IPS-15b (cell line): ENCODE results near the gene KRTAP3-1.
"Not testable (repeated sequence)": the region's sequence is repeated elsewhere in the genome, so short reads cannot be mapped to it uniquely, and the experiment has no call there.

Experiments used
- H3K27me3 ChIP-seq: one replicate; pipeline ENCODE4 v1.6.1; 2013; ENCODE audit warnings: low read length; ENCODE audit not compliant: control insufficient read depth, insufficient read depth
- H3K36me3 ChIP-seq: one replicate; pipeline ENCODE4 v1.6.1; 2013; ENCODE audit warnings: low read length; ENCODE audit not compliant: control insufficient read depth, insufficient read depth
- H3K4me1 ChIP-seq: one replicate; pipeline ENCODE4 v1.6.1; 2013; ENCODE audit warnings: mild to moderate bottlenecking, low read length; ENCODE audit not compliant: control insufficient read depth, insufficient read depth
- H3K4me3 ChIP-seq: one replicate; pipeline ENCODE4 v1.5.1; 2013; ENCODE audit warnings: low read depth, low read length
- H3K9ac ChIP-seq: one replicate; pipeline ENCODE4 v1.6.1; 2013; ENCODE audit warnings: low read depth, mild to moderate bottlenecking, low read length
- H3K9me3 ChIP-seq: one replicate; pipeline ENCODE4 v1.6.1; 2013; ENCODE audit warnings: mild to moderate bottlenecking, low read length; ENCODE audit not compliant: control insufficient read depth, insufficient read depth

Gene KRTAP3-1

DNA sequence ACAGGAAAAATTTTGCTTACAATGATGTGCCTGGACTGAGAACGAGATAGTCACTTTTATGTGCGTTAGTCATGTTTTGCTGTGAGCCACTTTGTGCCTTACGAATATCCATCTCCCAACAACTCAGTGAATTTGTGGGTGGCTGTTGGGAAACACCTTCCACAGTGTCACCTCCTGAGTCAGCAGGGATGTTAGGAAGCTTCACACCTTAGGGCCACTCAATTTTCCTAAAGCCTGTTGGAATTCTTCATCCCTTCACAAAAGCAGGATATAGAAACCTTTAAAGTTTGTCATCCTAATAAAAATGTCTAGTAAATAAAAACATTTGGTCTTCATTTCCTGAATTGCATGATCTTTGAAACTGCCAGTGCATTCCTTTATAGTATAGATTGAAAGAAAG is 4.3 kb upstream of the KRTAP3-1 start:
- H3K9ac ChIP-seq: no peak overlapping the region
- H3K36me3 ChIP-seq: no peaks in the 10 kb centered on the region
- H3K27me3 ChIP-seq: no peaks in the 10 kb centered on the region
- H3K4me1 ChIP-seq: peaks cover 2% of the 10 kb centered on the region
- H3K9me3 ChIP-seq: no peaks in the 10 kb centered on the region
- no peak overlapping the region for H3K4me3 ChIP-seq

DNA sequence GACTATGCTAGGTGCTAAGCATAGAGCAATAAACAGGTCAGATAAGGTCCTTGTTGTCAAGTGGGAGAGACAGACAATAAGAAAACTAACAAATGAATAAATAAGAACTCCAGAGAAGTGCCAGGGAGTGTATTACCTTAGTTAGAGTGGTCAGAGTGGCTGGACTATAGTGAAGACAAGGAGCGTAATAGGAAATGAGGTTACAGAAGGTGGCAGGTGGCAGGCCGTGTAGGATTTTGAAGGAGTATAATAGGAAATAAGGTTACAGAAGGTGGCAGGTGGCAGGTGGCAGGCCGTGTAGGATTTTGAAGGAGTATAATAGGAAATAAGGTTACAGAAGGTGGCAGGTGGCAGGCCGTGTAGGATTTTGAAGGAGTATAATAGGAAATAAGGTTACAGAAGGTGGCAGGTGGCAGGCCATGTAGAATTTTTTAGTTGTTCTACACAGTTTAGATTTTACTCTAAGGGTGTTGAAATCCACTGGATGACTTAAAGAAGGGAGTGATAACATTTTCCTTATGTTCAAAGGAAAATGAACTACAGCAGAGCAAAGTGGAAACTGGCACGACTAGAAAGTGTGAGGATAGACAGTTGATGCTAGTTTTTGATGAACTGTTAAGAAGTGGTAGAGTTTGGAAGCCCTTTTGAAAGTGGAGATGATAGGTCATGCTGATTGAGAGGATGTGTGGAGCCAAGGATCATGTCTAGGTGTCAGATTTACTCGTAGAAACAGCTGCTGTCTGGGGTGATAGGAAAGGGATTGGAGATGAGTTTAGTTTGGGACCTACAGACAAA is 3.6 kb upstream of the KRTAP3-1 start:
- H3K27me3 ChIP-seq: no peaks in the 10 kb centered on the region
- peaks cover 2% of the 10 kb centered on the region for H3K4me1 ChIP-seq
- H3K36me3 ChIP-seq: no peaks in the 10 kb centered on the region
- H3K9me3 ChIP-seq: no peaks in the 10 kb centered on the region
- no peak overlapping the region for H3K4me3 ChIP-seq
- H3K9ac ChIP-seq: no peak overlapping the region

DNA sequence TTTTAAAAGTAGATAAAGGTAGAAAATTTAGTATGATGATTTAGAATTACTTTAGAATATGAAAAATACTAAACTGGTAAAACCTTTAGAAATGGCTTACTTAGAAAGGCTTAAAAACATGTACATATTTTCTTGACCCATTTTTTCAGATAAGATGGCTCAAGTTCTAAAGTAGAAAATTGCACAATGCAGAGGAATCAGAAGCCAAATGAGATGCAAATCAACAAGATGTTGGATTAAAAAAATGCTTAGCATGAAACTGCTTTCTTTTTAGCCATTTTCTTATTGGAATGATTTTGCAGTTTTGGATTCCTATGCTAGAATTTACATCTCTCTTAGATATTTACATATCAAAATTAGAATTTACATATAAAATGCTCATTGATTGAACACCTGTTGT is 1.5 kb upstream of the KRTAP3-1 start:
- H3K9ac ChIP-seq: no peak overlapping the region
- H3K4me3 ChIP-seq: no peak overlapping the region
- H3K9me3 ChIP-seq: no peaks in the 10 kb centered on the region
- H3K4me1 ChIP-seq: peaks cover 2% of the 10 kb centered on the region
- H3K36me3 ChIP-seq: no peaks in the 10 kb centered on the region
- H3K27me3 ChIP-seq: no peaks in the 10 kb centered on the region

DNA sequence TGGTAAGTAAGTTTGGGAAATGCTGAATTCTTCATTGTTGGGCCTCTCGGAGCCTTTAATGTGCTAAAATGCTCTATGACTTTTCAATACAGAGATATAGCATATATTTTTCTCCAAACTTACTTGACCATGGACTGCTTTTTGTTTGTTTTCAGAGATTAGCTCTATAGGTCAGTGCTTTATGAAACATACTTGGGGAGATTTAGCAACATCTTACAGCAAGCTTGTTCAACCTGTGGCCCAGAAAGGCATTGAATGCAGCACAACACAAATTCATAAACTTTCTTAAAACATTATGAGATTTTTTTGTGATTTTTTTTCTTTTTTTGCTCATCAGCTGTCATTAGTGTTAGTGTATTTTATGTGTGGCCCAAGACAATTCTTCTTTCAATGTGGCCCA is 1.0 kb upstream of the KRTAP3-1 start:
- Histone ChIP-seq H3K4me1 (peaks cover 2% of the 10 kb centered on the region), H3K36me3 (no peaks in the 10 kb centered on the region)

DNA sequence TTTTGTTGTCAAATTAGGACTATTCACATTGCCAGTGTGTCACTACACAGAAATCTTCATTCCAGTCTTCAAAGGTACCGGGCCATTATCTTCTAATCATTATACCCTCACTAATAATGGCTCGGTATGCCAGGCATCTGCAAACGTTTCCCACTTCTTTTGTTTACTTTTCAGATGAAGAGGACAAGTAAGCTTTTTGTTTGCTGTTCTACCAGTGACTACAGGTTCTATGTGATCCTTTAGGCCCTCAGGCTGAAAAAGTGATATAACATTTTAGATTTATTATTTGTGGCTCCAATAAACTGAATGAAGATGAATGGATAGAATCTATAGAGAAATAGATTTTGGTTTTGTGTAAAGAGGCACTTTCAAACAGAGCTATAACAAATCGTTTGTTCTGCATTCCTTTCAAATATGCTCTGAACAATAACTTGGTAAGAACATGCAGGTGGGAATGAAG is 403 bp upstream of the KRTAP3-1 start:
- no peak overlapping the region for H3K9ac ChIP-seq
- no peak overlapping the region for H3K4me3 ChIP-seq
- H3K27me3 ChIP-seq: no peaks in the 10 kb centered on the region
- H3K9me3 ChIP-seq: no peaks in the 10 kb centered on the region
- no peaks in the 10 kb centered on the region for H3K36me3 ChIP-seq
- H3K4me1 ChIP-seq: peaks cover 2% of the 10 kb centered on the region

More for the DNA sequence above, 1.0 kb upstream of the KRTAP3-1 start:
- no peaks in the 10 kb centered on the region for H3K27me3 ChIP-seq
- H3K9me3 ChIP-seq: no peaks in the 10 kb centered on the region
- H3K9ac ChIP-seq: no peak overlapping the region
- no peak overlapping the region for H3K4me3 ChIP-seq

DNA sequence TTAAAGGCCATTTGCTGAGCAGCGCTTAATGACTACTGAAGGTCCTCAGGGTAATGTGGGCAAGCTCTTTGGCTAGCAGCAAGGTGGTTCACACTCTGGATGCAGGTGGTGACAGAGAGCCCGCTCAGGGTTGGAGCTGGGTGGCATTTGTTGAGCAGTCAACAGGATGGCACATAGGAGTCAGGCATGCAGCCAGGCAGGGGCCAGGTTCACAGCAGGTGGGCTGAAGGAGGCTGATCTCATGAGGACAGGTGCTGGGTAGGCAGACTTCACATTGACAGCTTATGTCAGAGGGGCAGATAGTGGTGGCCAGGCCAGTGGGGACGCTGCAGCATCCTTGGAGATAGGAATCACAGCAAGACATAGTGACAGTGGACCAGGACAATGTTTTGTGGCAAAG is 4.5 kb downstream of the KRTAP3-1 start:
- no peaks in the 10 kb centered on the region for H3K27me3 ChIP-seq
- H3K4me1 ChIP-seq: peaks cover under 1% of the 10 kb centered on the region
- no peaks in the 10 kb centered on the region for H3K9me3 ChIP-seq
- H3K36me3 ChIP-seq: no peaks in the 10 kb centered on the region
- no peak overlapping the region for H3K9ac ChIP-seq
- no peak overlapping the region for H3K4me3 ChIP-seq

DNA sequence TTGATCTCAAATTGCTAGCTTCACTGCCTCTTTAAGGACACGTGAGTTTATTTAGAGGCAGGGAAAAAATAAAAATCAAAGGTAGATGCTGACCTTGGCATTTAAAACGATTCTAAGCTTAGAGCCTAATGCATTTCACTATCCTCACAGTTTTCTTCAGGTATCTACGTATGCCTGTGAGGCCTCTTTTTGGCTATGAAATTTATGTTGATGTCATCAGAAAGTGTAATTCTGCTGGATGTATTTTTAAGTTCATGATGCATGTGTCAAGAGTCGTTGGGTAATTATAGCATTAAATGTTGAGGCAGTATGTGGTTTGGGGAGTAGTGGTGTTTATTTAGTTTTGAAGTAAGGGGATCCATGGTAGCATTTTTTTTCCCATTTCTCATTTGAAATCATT is 5.0 kb downstream of the KRTAP3-1 start:
- no peak overlapping the region for H3K4me3 ChIP-seq
- H3K9me3 ChIP-seq: no peaks in the 10 kb centered on the region
- no peaks in the 10 kb centered on the region for H3K4me1 ChIP-seq
- no peaks in the 10 kb centered on the region for H3K27me3 ChIP-seq
- H3K36me3 ChIP-seq: no peaks in the 10 kb centered on the region
- H3K9ac ChIP-seq: no peak overlapping the region

DNA sequence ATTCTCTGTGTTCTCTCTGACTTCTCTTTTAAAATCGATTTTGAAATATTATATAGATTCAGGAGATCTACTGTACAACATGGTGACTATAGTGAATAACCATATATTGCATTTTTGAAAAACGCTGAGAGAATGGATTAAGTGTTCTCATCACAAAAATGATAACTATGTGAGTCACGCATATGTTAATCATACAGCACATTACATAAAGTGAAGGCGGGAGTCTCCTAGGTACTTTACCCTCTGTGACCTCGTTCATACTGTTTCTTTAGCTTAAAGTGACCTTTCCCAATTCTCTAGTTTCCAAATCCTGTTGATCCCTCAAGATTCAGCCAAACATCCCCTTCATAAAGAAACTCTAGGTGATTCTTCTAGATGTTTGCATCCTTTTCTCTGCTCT is 6.1 kb downstream of the KRTAP3-1 start:
- Histone ChIP-seq H3K9ac (no peak overlapping the region), H3K4me3 (no peak overlapping the region), H3K27me3 (no peaks in the 10 kb centered on the region), H3K4me1 (no peaks in the 10 kb centered on the region), H3K9me3 (no peaks in the 10 kb centered on the region), H3K36me3 (no peaks in the 10 kb centered on the region)

DNA sequence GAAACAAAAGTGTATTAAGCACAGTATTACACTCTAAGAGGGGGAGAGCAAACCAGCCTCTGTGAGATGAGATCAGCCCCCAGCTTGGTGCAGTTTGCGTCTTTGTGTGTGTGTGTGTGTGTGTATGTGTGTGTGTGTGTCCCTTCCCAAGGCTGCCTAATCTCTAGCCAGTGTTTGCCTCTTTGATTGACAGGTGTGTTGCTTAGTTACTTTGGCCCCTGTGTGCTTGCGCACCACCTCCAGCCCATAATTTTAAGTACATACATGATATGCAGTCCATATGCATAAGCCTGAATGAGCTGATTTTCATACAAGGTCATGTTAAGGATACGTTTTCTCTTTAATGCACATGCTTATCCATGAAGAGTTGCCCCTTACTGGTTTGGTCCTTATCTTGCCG is 7.1 kb downstream of the KRTAP3-1 start:
- Histone ChIP-seq H3K36me3 (no peaks in the 10 kb centered on the region), H3K4me3 (no peak overlapping the region), H3K4me1 (no peaks in the 10 kb centered on the region), H3K9me3 (no peaks in the 10 kb centered on the region), H3K27me3 (no peaks in the 10 kb centered on the region), H3K9ac (no peak overlapping the region)

DNA sequence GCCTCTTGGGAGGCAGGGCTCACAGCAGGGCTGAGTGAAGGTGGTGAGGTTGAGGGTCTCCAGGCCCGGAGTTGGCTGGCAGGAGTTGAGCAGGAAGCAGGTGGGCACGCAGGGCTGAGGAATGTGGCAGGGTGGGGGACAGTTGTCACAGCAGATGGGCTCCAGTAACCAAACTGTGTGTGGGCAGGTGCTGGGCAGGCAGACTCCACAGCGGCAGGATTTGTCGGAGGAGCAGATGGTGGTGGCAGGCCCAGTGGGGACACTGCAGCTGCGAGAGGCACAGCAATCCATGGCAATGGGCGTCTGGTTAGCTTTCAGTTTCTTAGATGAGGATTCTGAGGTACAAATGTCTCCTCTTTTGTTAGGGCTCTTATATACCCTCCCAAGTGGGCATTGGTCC is 9.4 kb downstream of the KRTAP3-1 start, which contains the start of gene KRTAP3-2:
Gene KRTAP3-2, minus strand, starts transcription at position 344 of the 400 bp plus-strand sequence. Its CDS starts 53 bp downstream, at position 291.
- not testable (repeated sequence) for H3K4me3 ChIP-seq, H3K36me3 ChIP-seq, H3K9ac ChIP-seq, H3K27me3 ChIP-seq, H3K4me1 ChIP-seq, H3K9me3 ChIP-seq

DNA sequence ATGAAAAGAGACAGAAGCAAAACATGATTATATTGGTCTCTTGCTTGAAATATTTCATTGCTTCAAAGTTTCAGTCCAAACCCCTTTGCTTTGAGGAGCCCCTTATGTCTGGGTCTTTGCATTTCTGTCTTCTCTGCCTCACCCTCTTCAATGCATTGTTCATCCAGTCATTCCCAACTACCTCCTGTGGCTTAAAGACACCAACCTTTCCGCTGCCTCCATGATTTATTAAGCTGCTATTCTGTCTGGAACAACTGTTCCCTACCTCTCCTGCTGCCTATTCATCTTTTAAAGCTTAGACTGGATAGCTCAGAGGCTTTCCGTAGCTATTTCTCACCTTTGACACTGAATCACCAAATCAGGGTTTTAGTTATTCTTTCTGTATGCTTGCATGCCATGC is 11.6 kb downstream of the KRTAP3-1 start:
- Histone ChIP-seq H3K4me1 (no peaks in the 10 kb centered on the region), H3K27me3 (no peaks in the 10 kb centered on the region), H3K4me3 (no peak overlapping the region), H3K9me3 (no peaks in the 10 kb centered on the region), H3K9ac (no peak overlapping the region), H3K36me3 (no peaks in the 10 kb centered on the region)

DNA sequence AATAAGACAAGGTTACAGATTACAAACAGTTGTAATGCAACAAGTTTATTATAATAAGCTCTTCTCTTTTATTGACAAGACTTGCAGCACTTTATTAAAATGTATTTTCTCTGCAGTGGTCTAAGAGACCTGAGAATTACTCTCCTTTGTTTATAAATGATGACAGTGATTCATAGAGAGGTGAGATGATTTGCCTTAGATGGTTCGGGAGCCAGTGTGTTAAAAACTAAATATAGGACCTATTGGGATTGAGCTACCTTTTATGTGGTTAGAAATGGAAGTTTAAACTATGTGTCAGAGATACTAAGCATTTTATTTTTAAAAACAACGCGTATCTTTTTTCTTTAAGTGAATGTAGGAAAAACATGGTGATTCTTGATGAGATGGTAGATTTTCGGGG is 12.1 kb downstream of the KRTAP3-1 start:
- Histone ChIP-seq H3K27me3 (no peaks in the 10 kb centered on the region), H3K9me3 (no peaks in the 10 kb centered on the region), H3K4me3 (no peak overlapping the region), H3K4me1 (no peaks in the 10 kb centered on the region), H3K9ac (no peak overlapping the region), H3K36me3 (no peaks in the 10 kb centered on the region)
